ENCODE results near the gene TRPC3. TPM values are rescaled to one million over a fixed set of nuclear protein-coding genes. Genes with fewer than 3 reads are reported as not detected.

The TRPC3 gene
- total RNA-seq, 1 experiment from 2014 or later: 0.24 TPM

- H3K4me1 ChIP-seq (replicated peaks; ENCODE audit: insufficient read depth): no peaks in the 10 kb centered on the region
- BruUV-seq (replicated peaks): no TSS peak
- H3K4me3 ChIP-seq: no peak overlapping the region
- H3K79me2 ChIP-seq (ENCODE audit: low read depth): no peaks in the 10 kb centered on the region
- DNase-seq: no peak
- no peaks in the 10 kb centered on the region for H3K9me2 ChIP-seq (ENCODE audit: insufficient read depth)
- ChIA-PET POLR2A (ENCODE audit: unreplicated experiment) (no interaction called here), CTCF (no interaction called here)
- no peaks in the 10 kb centered on the region for H3K9me3 ChIP-seq (ENCODE audit: insufficient read depth, low read depth)
- H3K4me2 ChIP-seq: no peak overlapping the region
- no peaks in the 10 kb centered on the region for H3F3A ChIP-seq (ENCODE audit: insufficient read depth, low read depth)
- no peaks in the 10 kb centered on the region for H4K20me1 ChIP-seq (ENCODE audit: insufficient read depth)
- peak overlapping the region; percentile 55; the same call in 1 of the 2 replicates for H2AFZ ChIP-seq
- intact Hi-C loops (cut with micrococcal nuclease; ENCODE audit: unreplicated experiment): no loop called here
- no peak overlapping the region for H3K27ac ChIP-seq
- no peak for TF ChIP-seq EZH2 (IDR thresholded peaks at IDR 0.05; ENCODE audit: low read depth)
- TF ChIP-seq, protein P1, sequence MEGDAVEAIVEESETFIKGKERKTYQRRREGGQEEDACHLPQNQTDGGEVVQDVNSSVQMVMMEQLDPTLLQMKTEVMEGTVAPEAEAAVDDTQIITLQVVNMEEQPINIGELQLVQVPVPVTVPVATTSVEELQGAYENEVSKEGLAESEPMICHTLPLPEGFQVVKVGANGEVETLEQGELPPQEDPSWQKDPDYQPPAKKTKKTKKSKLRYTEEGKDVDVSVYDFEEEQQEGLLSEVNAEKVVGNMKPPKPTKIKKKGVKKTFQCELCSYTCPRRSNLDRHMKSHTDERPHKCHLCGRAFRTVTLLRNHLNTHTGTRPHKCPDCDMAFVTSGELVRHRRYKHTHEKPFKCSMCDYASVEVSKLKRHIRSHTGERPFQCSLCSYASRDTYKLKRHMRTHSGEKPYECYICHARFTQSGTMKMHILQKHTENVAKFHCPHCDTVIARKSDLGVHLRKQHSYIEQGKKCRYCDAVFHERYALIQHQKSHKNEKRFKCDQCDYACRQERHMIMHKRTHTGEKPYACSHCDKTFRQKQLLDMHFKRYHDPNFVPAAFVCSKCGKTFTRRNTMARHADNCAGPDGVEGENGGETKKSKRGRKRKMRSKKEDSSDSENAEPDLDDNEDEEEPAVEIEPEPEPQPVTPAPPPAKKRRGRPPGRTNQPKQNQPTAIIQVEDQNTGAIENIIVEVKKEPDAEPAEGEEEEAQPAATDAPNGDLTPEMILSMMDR (conservative IDR thresholded peaks at IDR 0.05): no peak
- no peaks in the 10 kb centered on the region for H3K36me3 ChIP-seq (ENCODE audit: low read depth)
- no peaks in the 10 kb centered on the region for H3K27me3 ChIP-seq (ENCODE audit: insufficient read depth, low read depth)
Measured at GRCh38 chr4:121939690-121940089, 12.2 kb downstream of the TRPC3 start.

- Histone ChIP-seq H3K27ac (no peak overlapping the region), H3K79me2 (ENCODE audit: low read depth) (no peaks in the 10 kb centered on the region), H3F3A (ENCODE audit: insufficient read depth, low read depth) (no peaks in the 10 kb centered on the region), H3K27me3 (ENCODE audit: insufficient read depth, low read depth) (no peaks in the 10 kb centered on the region), H3K4me1 (replicated peaks; ENCODE audit: insufficient read depth) (no peaks in the 10 kb centered on the region), H3K9me3 (ENCODE audit: insufficient read depth, low read depth) (no peaks in the 10 kb centered on the region), H3K4me2 (no peak overlapping the region), H2AFZ (no peak overlapping the region), H3K36me3 (ENCODE audit: low read depth) (no peaks in the 10 kb centered on the region), H3K4me3 (no peak overlapping the region), H4K20me1 (ENCODE audit: insufficient read depth) (no peaks in the 10 kb centered on the region), H3K9me2 (ENCODE audit: insufficient read depth) (no peaks in the 10 kb centered on the region)
- no peak for TF ChIP-seq EZH2 (IDR thresholded peaks at IDR 0.05; ENCODE audit: low read depth)
- TF ChIP-seq, protein P1 (conservative IDR thresholded peaks at IDR 0.05): no peak
- intact Hi-C loops (cut with micrococcal nuclease; ENCODE audit: unreplicated experiment): no loop called here
- BruUV-seq (replicated peaks): no TSS peak
- ChIA-PET CTCF (interaction anchor here (0.7 kb wide), 1 partner anchor 288 kb away, joined by 4 read pairs; no protein-coding TSS in a partner anchor), POLR2A (ENCODE audit: unreplicated experiment) (no interaction called here)
- peak; percentile 19 to 38 for DNase-seq
Measured at GRCh38 chr4:121938282-121939092, 13.4 kb downstream of the TRPC3 start.

GRCh38 chr4:121936101-121936500, 15.8 kb downstream of the TRPC3 start:
- POLR2A ChIA-PET (ENCODE audit: unreplicated experiment): no interaction called here

More at GRCh38 chr4:121936101-121936500, 15.8 kb downstream of the TRPC3 start:
- DNase-seq: no peak
- no peaks in the 10 kb centered on the region for H4K20me1 ChIP-seq (ENCODE audit: insufficient read depth)
- H3K4me1 ChIP-seq (replicated peaks; ENCODE audit: insufficient read depth): no peaks in the 10 kb centered on the region
- H3K36me3 ChIP-seq (ENCODE audit: low read depth): no peaks in the 10 kb centered on the region
- no peaks in the 10 kb centered on the region for H3K9me2 ChIP-seq (ENCODE audit: insufficient read depth)
- no peak overlapping the region for H3K4me3 ChIP-seq
- H3K4me2 ChIP-seq: no peak overlapping the region
- no peaks in the 10 kb centered on the region for H3F3A ChIP-seq (ENCODE audit: insufficient read depth, low read depth)
- H3K9me3 ChIP-seq (ENCODE audit: insufficient read depth, low read depth): no peaks in the 10 kb centered on the region
- H3K27ac ChIP-seq: no peak overlapping the region
- CTCF ChIA-PET: no interaction called here
- no peaks in the 10 kb centered on the region for H3K27me3 ChIP-seq (ENCODE audit: insufficient read depth, low read depth)
- TF ChIP-seq, protein P1 (conservative IDR thresholded peaks at IDR 0.05): no peak
- TF ChIP-seq EZH2 (IDR thresholded peaks at IDR 0.05; ENCODE audit: low read depth): no peak
- no peaks in the 10 kb centered on the region for H3K79me2 ChIP-seq (ENCODE audit: low read depth)
- H2AFZ ChIP-seq: no peak overlapping the region
- intact Hi-C loops (cut with micrococcal nuclease; ENCODE audit: unreplicated experiment): no loop called here
- BruUV-seq (replicated peaks): no TSS peak
